VCaP (cell line): ENCODE results near the gene ADISSP.

Source experiments
- H3K27ac ChIP-seq: fragments of 450-650 bp; 2 replicates; pipeline ENCODE4 v1.5.1; 2017
- TF ChIP-seq, protein P1 (sequence below): fragments of 450-650 bp; conservative IDR thresholded peaks from 2 replicates; pipeline ENCODE4 v1.5.1; 2017; ENCODE audit warnings: mild to moderate bottlenecking, moderate library complexity

ADISSP gene

DNA sequence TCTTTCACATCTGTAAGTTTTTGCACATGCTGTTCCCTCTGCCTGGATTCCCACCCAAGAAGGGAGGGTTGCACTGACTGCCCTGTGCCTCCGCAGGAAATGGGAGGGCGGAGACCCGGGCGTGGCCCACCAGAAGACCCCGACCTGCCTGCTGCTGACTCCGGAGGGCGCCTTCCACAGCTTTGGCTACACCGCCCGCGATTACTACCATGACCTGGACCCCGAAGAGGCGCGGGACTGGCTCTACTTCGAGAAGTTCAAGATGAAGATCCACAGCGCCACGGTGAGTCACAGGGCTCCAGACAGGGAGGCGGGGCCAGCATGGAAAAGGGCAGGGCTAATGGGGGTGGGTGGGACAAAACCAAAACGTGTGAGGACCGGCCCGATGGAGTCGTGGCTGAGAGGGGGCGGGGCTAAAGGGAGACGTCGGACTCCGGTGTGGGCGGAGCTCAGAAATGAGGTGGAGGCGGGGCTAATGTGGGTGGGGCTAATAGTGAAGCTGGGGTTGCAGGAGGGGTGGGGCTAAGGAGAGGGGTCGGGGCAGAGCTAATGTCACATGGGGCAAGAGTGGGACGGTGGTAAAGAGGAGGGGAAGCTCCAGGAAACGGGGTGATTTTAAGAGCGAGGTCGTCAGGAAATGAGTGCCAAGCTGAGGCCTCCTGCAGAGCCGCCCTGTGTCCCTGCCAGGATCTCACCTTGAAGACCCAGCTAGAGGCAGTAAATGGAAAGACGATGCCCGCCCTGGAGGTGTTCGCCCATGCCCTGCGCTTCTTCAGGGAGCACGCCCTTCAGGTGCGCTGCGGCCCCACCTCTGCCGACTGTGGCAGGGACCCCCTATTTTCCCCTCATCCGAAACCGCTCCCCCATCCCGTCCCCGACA is 22.5 kb downstream of the ADISSP start:
- TF ChIP-seq, protein P1, sequence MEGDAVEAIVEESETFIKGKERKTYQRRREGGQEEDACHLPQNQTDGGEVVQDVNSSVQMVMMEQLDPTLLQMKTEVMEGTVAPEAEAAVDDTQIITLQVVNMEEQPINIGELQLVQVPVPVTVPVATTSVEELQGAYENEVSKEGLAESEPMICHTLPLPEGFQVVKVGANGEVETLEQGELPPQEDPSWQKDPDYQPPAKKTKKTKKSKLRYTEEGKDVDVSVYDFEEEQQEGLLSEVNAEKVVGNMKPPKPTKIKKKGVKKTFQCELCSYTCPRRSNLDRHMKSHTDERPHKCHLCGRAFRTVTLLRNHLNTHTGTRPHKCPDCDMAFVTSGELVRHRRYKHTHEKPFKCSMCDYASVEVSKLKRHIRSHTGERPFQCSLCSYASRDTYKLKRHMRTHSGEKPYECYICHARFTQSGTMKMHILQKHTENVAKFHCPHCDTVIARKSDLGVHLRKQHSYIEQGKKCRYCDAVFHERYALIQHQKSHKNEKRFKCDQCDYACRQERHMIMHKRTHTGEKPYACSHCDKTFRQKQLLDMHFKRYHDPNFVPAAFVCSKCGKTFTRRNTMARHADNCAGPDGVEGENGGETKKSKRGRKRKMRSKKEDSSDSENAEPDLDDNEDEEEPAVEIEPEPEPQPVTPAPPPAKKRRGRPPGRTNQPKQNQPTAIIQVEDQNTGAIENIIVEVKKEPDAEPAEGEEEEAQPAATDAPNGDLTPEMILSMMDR: no peak
- H3K27ac ChIP-seq: no peak overlapping the region

DNA sequence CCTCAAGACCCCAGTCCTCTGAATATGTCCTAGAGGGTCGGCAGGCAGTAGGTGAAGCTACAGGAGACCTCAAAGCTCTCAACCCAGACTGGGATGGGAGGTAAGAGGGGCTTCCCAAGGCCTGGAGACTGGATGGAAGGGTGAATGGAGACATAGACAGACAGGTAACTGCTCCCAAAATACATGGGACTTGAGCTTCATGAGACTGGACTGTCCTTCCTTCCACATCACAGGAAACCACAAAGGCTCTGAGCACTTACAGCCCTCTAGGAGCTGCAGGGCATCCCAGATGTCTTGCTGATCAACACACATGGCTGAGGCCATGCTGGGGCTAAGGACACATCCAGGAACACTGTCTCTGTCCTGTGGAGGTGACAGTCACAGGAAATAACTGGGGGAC is 23.5 kb downstream of the ADISSP start:
- H3K27ac ChIP-seq: no peak overlapping the region
- TF ChIP-seq, protein P1: no peak

DNA sequence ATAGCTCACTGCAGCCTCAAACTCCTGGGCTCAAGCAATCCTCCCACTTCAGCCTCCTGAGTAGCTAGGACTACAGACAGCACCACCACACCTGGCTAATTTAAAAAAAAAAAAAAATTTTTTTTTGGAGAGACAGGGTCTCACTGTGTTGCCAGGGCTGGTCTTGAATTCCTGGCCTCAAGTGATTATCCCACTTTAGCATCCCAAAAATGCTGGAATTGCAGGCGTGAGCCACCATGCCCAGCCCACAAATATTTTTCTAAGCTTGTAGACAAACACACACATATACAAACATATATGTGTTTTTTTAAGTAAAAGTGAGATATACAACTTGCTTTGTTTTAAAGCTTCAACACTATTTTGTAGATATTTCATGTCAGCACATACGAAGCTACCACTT is 24.3 kb downstream of the ADISSP start:
- H3K27ac ChIP-seq: no peak overlapping the region
- TF ChIP-seq, protein P1: no peak

DNA sequence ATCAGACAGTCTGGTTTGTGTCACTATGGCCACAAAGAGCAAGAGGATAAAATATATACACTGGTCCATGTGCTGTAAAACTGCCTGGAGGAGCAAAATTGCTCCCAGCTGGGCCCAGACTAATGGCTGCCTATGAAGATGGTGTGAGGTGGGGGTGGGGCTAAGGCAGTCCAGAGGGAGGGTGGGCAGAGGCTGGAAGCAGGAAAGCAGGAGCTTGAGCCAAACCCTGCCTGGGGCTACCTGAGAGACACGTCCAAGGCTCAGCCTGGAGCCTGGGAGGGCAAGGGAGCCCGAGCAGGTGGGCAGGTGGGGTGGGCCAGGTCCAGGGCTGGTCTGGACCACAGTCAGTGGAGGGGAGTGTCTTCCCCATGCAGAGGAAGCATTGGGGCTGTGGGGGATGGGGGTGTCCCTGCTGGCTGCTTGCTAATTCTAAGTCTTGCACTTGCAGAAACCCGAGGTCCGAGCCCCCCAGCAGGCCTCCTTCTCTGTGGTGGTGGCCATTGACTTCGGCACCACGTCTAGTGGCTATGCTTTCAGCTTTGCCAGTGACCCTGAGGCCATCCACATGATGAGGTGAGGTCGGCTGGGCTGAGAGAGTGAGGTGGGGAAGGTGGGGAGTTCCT is 25.6 kb downstream of the ADISSP start:
- TF ChIP-seq, protein P1: no peak
- H3K27ac ChIP-seq: no peak overlapping the region

DNA sequence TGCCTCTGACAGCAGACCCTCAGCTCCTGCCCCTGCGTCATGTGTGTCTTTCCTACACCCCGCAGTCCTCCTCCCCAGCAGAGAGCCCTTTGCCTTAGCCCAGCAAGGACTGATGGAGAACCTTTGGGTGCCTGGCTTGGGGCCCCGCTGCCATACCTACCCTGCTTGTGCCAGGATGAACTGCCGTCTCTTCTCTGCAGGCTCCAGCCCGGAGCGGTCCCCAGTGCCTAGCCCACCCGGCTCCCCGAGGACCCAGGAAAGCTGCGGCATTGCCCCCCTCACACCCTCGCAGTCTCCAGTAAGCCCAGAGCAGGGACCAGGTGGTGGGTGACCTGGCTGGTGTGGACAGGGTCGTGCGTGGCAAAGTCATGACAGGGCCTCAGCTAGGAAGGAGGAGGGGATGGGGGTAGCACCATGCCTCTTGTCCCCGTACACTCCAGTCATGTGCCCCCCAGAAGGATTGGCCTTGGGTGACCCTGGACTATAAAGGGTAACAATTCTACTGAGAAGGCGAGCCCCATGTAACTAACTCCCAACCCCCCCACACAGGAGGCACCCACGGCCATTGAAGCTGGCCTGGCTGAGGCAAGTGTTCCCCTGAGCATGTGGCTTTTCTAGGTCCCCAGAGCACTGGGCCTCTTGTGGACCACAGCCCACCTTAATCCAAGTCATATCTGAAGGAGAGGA is 26.8 kb downstream of the ADISSP start:
- TF ChIP-seq, protein P1: no peak
- H3K27ac ChIP-seq: no peak overlapping the region; the same call in 1 of the 2 replicates

DNA sequence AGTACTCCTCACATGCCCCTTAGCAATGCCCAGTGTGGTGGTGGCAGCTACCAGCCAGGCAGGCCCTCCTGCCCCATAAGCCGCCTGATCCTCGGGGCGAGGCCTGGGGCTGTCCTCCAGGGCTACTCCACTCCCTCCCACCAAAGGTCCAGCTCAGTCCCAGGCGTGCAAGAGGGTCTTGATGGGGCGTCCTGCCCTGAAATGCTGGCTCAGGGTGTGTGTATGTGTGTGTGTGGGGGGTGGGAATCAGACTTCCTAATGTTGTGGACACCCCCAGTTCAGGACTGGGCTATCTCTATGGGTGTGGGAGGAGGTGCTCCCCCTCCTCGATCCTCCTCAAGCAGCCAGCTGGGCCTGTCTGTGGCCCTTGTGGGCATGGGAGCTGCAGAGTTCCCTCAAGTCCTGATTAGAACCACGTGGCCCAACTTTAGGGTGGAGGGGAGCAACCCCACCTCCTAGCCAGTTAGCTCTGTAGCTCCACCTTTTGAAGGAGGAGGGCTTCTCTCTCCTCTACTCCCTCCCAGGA is 27.6 kb downstream of the ADISSP start:
- peak overlapping the region; percentile 81 for H3K27ac ChIP-seq
- TF ChIP-seq, protein P1: no peak
